K562 (cell line): ENCODE measurements around the gene CHCHD10. TPM values are rescaled to one million over a fixed set of nuclear protein-coding genes. Genes with fewer than 3 reads are reported as not detected.

Experiments
- CTCFL ChIP-seq: IDR thresholded peaks from 2 replicates; pipeline ENCODE4 v1.6.1; 2011; ENCODE audit warnings: borderline replicate concordance, low read depth, mild to moderate bottlenecking, moderate library complexity, low read length; ENCODE audit not compliant: insufficient read depth, poor library complexity, severe bottlenecking
- KAT8 ChIP-seq: fragments of 450-650 bp; IDR thresholded peaks from 2 replicates; pipeline ENCODE4 v1.6.1; 2016; ENCODE audit warnings: low read depth, mild to moderate bottlenecking
- MLX ChIP-seq, 2 experiments: fragments of 450-650 bp in 1 of 2; sonication (generic) in 1 of 2; formaldehyde crosslinking; conservative IDR thresholded peaks; 2 replicates each; pipeline versions ENCODE4 v1.4.0 to v1.8.1; 2020 to 2022; ENCODE audit warnings: mild to moderate bottlenecking in 1 of 2, missing genetic modification reagents in 1 of 2
- RREB1 ChIP-seq: fragments of 250-450 bp; sonication (Bioruptor Pico); IDR thresholded peaks from 2 replicates; pipeline ENCODE4 v1.4.0; 2020
- WHSC1 ChIP-seq: IDR thresholded peaks from one replicate; pipeline ENCODE4 v1.6.1; 2012; ENCODE audit warnings: low read length, control low read depth, inconsistent platforms
- ZNF395 ChIP-seq: fragments of 200-800 bp; sonication (Bioruptor generic); IDR thresholded peaks from 2 replicates; pipeline ENCODE4 v1.6.1; 2017; ENCODE audit warnings: missing genetic modification characterization, missing compliant biosample characterization
- ZNF609 ChIP-seq: sonication (generic); formaldehyde crosslinking; IDR thresholded peaks from 2 replicates; pipeline ENCODE4 v1.8.1; 2023; ENCODE audit warnings: missing genetic modification reagents, mild to moderate bottlenecking, borderline replicate concordance
- polyA plus RNA-seq, 8 experiments: library from polyadenylated mRNA; depleted of rRNA in 4 of 8; stranded (reverse) in 5 of 8; unstranded in 3 of 8; fragments of >200 nt; fragmentation: Nextera tagmentation in 2 of 8; fragmentation: Illumina TruSeq in 1 of 8; extraction: Ambion mirVana in 2 of 8; extraction: Trizol in 1 of 8; gene quantifications; 2 replicates each; pipeline versions ENCODE4 v1.2.1 to v1.2.3, GENCODE V29; 2011 to 2014; ENCODE audit warnings: inconsistent platforms in 1 of 8, missing spikeins in 1 of 8
- total RNA-seq, 7 experiments: library from RNA; depleted of rRNA in 6 of 7; stranded (reverse); fragments of >200 nt in 6 of 7; fragmentation: Illumina TruSeq in 2 of 7; extraction: Trizol in 2 of 7; gene quantifications; 2 replicates each; pipeline versions ENCODE4 v1.2.1 to v1.2.3, GENCODE V29; 2011 to 2021; ENCODE audit warnings: low replicate concordance in 1 of 7

The CHCHD10 gene
- total and polyA plus RNA-seq, 9 of the 15 experiments (the other 6 are each of a cell fraction or from before 2014, with no cell fraction given), result 15.2 to 292 (median 102) TPM

GRCh38 chr22:23772649-23773473 is 5.1 kb upstream of the CHCHD10 start, which contains the start of gene MMP11 (continued):
- no peak for TF ChIP-seq ZNF609 (CRISPR knock-in tag)
- TF ChIP-seq MLX (CRISPR knock-in tag; conservative IDR thresholded peaks at IDR 0.05), result no peak
- TF ChIP-seq ZNF395 (CRISPR knock-in tag), result no peak
- TF ChIP-seq CTCFL, result peak; percentile 8
- TF ChIP-seq KAT8, result no peak
- TF ChIP-seq RREB1 (CRISPR knock-in tag), result no peak
- TF ChIP-seq WHSC1, result no peak
